ENCODE measurements around the gene CYTH2.
A peak's percentile ranks its signal among the peaks of the same experiment; 100 is the strongest.

GRCh38 chr19:48492925-48493717, 24.0 kb downstream of the CYTH2 start:
- TF ChIP-seq CTCF (IDR thresholded peaks at IDR 0.05), result no peak
- peak in 1 of 2 donors; percentile 56 for TF ChIP-seq POLR2A (IDR thresholded peaks at IDR 0.05)
